Spleen (tissue), 7 donors: Measurements from ENCODE around the gene RBM24.

Source experiments
- POLR2A ChIP-seq, 3 donors: fragments of 450-650 bp; IDR thresholded peaks; one replicate each; pipeline ENCODE4 v1.5.1; 2017; ENCODE audit warnings: antibody characterized with exemption in 3 of 3, mild to moderate bottlenecking in 1 of 3
- POLR2AphosphoS5 ChIP-seq, 3 donors: sonication (generic); formaldehyde crosslinking; IDR thresholded peaks; one replicate each; pipeline ENCODE4 v1.5.1; 2017; ENCODE audit warnings: antibody characterized with exemption in 3 of 3
- TF ChIP-seq, protein P1 (sequence below), 11 experiments: fragments of 200-600 bp in 7 of 11; fragments of 450-650 bp in 4 of 11; sonication (generic) in 4 of 11; IDR thresholded peaks in 8 of 11; conservative IDR thresholded peaks in 3 of 11; 1 replicate in 7 of 11; 2 replicates in 4 of 11; pipeline versions ENCODE4 v1.4.0 to v1.8.0; 2016 to 2021; ENCODE audit warnings: antibody characterized with exemption in 11 of 11, inconsistent platforms in 4 of 11, mild to moderate bottlenecking in 1 of 11
- donor health status: DM: no; HTN: no; CAD: no; lungs with moderate emphysema.
- donor health status: DM: no; HTN: no; CAD: no.
- donor health status: DM: no; HTN: no; CAD: no.

DNA sequence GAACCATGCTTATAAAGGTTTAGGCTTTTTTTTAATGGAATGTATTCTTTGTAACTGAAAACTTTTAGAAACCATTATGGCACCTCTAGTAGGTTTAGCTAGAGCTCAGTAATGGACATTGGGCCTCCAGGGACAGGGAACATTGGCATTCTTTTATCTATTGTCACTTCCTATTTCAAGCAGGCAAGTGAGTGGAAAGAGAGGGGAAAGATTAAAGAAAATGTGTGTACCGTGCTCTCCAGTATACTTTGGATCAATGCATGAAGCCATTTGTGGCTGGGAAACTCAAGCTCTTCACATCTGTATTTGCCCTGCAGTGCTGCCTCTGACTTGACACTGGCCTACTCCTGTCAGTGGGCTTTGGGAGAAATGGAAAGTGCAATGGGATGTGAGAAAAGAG lies 18.6 kb downstream of the RBM24 start:
- TF ChIP-seq, protein P1, sequence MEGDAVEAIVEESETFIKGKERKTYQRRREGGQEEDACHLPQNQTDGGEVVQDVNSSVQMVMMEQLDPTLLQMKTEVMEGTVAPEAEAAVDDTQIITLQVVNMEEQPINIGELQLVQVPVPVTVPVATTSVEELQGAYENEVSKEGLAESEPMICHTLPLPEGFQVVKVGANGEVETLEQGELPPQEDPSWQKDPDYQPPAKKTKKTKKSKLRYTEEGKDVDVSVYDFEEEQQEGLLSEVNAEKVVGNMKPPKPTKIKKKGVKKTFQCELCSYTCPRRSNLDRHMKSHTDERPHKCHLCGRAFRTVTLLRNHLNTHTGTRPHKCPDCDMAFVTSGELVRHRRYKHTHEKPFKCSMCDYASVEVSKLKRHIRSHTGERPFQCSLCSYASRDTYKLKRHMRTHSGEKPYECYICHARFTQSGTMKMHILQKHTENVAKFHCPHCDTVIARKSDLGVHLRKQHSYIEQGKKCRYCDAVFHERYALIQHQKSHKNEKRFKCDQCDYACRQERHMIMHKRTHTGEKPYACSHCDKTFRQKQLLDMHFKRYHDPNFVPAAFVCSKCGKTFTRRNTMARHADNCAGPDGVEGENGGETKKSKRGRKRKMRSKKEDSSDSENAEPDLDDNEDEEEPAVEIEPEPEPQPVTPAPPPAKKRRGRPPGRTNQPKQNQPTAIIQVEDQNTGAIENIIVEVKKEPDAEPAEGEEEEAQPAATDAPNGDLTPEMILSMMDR (IDR thresholded peaks at IDR 0.05 in 8 of 11, conservative IDR thresholded peaks at IDR 0.05 in 3 of 11): no peak
- TF ChIP-seq POLR2AphosphoS5 (IDR thresholded peaks at IDR 0.05) (no peak), POLR2A (IDR thresholded peaks at IDR 0.05) (no peak)
